Astrocyte of the spinal cord (primary cell): ENCODE results near the gene TBCEL.

Source experiments
- DNase-seq: peaks from one replicate; pipeline ENCODE4 v3.0.0; 2011; ENCODE audit warnings: low read depth, low spot score
- H3K4me3 ChIP-seq: 2 replicates; pipeline ENCODE4 v1.5.1; 2011; ENCODE audit warnings: low read depth, mild to moderate bottlenecking, low read length, moderate library complexity
- in situ Hi-C: cut with HindIII; loops from 2 replicates; pipeline ENCODE4 v1.10.0; 2017; ENCODE audit warnings: low sequenced_read_pairs
- TF ChIP-seq, protein P1 (sequence below): IDR thresholded peaks from 2 replicates; pipeline ENCODE4 v1.5.1; 2012; ENCODE audit warnings: low read depth, mild to moderate bottlenecking, low read length, inconsistent platforms

Gene TBCEL

DNA sequence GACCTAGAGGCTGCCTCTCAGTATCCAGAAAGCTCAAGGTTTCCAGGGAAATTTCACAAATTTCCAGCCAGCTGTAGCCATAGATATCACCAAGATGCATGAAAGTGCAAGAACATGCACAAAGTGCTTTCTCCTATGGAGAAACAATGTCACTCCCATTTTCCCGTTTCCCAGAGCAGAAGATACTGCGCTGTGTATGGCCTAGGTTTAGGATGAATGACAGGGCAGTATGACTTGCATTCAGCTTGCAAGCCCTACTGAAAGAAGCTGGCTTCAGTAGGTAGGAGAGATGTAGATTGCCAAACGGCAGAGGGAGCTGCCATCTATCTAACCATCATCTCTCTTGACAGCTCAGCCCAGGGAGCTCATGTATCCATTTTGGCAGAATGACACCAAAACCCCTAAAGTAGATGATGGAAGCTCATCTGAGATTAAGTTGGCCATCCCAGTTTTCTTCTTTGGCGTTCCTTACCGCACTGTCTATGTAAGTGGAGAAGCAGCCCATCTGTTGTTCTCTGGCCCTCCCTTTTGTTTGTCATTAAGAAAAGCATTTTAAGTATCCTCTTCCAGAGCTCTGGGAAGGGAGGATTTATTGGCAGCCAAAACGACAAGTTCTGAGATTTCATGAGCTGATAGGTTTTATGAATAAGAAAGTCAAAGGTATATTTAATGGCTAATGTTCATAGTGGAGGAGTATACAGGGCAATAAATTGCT lies 81.7 kb downstream of the TBCEL start:
- no peak overlapping the region for H3K4me3 ChIP-seq
- DNase-seq, result no peak
- TF ChIP-seq, protein P1, sequence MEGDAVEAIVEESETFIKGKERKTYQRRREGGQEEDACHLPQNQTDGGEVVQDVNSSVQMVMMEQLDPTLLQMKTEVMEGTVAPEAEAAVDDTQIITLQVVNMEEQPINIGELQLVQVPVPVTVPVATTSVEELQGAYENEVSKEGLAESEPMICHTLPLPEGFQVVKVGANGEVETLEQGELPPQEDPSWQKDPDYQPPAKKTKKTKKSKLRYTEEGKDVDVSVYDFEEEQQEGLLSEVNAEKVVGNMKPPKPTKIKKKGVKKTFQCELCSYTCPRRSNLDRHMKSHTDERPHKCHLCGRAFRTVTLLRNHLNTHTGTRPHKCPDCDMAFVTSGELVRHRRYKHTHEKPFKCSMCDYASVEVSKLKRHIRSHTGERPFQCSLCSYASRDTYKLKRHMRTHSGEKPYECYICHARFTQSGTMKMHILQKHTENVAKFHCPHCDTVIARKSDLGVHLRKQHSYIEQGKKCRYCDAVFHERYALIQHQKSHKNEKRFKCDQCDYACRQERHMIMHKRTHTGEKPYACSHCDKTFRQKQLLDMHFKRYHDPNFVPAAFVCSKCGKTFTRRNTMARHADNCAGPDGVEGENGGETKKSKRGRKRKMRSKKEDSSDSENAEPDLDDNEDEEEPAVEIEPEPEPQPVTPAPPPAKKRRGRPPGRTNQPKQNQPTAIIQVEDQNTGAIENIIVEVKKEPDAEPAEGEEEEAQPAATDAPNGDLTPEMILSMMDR, result no peak
- in situ Hi-C loops, result no loop called here

DNA sequence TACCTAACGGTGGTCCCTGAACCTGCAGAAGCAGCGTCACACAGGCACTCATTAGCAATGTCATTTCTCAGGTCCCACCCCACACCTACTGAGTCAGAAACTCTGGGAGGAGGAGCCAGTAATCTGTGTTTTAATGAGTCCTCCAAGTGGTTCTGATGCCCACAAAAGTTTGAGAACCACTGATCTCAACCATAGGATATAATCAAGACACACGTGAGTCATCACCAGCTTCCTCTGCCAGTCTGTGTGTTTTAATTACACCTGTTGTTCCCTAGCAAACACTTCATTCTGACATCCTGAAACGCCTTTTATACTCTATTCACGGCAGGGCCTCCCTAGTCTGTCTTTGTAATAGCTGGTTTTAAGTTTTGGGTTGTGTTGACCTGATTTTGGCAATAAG lies 82.9 kb downstream of the TBCEL start:
- DNase-seq, result no peak
- TF ChIP-seq, protein P1, result no peak
- in situ Hi-C loops, result no loop called here
- H3K4me3 ChIP-seq, result no peak overlapping the region

DNA sequence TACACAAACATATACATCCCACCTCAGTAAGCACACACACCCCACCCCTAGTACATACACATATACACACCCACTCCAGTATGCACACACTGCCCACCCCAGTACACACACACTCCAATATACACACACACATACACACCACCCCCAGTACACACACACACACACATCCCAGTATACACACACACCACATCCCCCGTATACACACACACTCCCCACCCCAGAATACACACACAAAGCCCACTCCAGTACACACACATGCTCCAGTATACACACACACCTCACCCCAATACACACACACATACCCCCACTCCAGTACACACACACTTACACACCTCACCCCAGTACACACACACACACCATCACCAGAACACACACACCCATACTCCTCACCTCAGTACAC lies 84.5 kb downstream of the TBCEL start:
- TF ChIP-seq, protein P1, result no peak
- no peak for DNase-seq
- H3K4me3 ChIP-seq, result no peak overlapping the region
- in situ Hi-C loops, result no loop called here

DNA sequence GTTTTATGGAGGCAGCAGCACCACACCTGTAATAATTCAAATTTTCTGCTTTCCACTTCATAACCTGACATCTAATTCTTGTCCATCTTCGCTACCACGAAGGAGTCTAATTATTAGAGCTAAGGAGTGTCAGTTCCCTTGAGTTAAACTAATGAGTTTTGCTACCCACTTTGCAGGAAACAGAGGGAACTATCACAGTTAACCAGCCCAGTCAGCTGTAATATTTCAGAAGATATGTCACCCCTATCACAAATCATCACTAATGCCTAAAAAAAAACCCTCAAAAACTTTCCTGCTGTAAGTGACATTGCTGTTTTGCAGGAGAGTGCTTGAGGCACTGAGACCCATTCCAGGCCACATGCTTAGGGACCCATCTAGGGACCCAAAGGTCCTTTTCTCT lies 85.6 kb downstream of the TBCEL start:
- TF ChIP-seq, protein P1, result no peak
- in situ Hi-C loops, result no loop called here
- no peak for DNase-seq

DNA sequence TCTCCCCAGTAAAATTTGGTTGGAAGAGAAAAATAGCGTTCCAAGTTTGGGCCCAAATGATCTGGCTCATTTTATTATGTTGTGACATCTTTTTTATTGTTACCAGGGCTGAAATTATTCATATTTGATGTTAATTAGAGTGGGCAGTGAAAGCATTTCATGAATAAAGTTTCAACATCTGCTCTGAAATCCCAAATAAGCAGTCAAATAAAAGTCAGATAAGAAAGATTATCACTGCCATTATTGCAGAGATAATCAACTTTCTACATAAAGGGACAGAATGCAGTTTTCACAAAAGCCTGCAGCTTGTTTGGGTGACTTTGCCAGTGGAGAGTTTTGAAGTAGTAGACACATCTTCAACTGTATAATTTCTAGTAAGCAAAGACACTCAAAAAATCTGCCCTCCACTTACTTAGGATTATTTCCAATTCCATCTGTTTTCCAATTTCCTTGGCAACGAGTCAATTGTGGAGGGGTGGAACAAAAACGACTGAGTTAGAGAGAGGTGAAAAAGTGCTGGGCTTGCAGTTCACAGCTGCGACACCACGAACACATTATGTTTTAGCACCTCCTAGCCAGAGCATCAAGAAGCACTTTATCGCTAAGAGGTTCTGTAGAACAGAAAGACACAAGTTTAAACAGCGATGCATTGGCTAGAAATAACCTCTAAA lies 86.1 kb downstream of the TBCEL start:
- TF ChIP-seq, protein P1, result no peak
- in situ Hi-C loops, result no loop called here
- no peak for DNase-seq
- no peak overlapping the region for H3K4me3 ChIP-seq

More for the DNA sequence above, 85.6 kb downstream of the TBCEL start:
- no peak overlapping the region for H3K4me3 ChIP-seq

DNA sequence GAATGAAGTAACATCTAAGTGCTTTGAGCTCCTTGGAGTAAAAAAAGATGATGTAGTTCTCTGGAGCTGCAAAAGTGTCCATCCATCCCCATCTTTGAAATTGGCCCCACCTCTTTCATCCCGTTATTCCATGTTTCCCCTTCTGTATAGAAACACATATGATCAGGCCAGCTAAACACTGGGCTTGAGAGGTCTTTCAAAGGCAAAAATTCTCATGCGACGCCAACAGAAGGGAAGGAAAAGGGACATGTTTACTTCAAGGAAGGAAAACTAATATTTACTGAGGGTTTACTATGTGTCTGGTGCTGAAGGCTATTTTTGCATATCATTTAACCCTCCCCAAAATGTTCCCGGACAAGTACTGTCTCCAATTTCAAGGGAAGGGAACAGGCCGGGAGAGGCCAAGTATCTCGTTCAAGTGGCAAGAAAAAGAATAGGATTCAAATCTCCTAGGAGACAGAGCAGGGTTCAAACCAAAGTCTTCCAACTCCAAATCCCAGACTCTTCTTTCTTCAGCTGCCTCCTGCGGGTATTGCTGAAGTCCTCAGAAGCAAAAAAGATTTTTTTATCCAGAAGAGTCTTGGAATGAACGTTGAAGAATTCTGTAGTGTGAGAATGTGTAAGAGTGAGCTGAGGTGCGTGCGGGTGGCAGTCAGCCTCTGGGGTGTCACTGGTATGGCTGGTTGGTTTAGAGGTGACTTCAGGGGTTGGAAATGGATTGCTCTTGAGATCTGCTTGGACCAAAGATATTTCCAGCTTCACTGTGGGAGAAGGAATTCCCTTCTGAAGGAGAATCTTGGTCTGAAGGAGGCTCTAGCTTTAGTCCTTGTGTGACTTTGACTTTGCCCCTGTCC lies 87.2 kb downstream of the TBCEL start:
- TF ChIP-seq, protein P1, result no peak
- in situ Hi-C loops, result no loop called here
- DNase-seq, result no peak

More for the DNA sequence above, 87.2 kb downstream of the TBCEL start:
- H3K4me3 ChIP-seq, result no peak overlapping the region
